Breast epithelium (tissue), 4 donors: ENCODE results near the gene LSM10. TPM values are rescaled to one million over a fixed set of nuclear protein-coding genes. Genes with fewer than 3 reads are reported as not detected.

Experiments
- DNase-seq, 2 donors: peaks; one replicate each; pipeline ENCODE4 v3.0.0-alpha.2; 2019; ENCODE audit warnings: low spot score in 2 of 2
- H3K27ac ChIP-seq, 2 donors: fragments of 200-600 bp; sonication (generic) in 1 of 2; one replicate each; pipeline ENCODE4 v1.5.1; 2016 to 2019; ENCODE audit warnings: mild to moderate bottlenecking in 1 of 2
- H3K27me3 ChIP-seq, 2 donors: fragments of 200-600 bp; sonication (generic) in 1 of 2; one replicate each; pipeline versions ENCODE4 v1.5.1 to v1.6.0; 2017 to 2019; ENCODE audit warnings: control low read depth in 1 of 2, mild to moderate bottlenecking in 1 of 2
- H3K36me3 ChIP-seq: fragments of 200-600 bp; one replicate; pipeline ENCODE4 v1.5.1; 2019
- H3K4me1 ChIP-seq, 2 donors: fragments of 200-600 bp; sonication (generic); one replicate each; pipeline ENCODE4 v1.5.1; 2016 to 2019; ENCODE audit warnings: control low read depth in 1 of 2
- H3K4me3 ChIP-seq, 3 donors: fragments of 200-600 bp; sonication (generic); 1 replicate in 2 of 3; 2 replicates in 1 of 3; pipeline ENCODE4 v1.5.1; 2016 to 2019; ENCODE audit warnings: mild to moderate bottlenecking in 3 of 3, moderate library complexity in 2 of 3
- H3K9me3 ChIP-seq, 2 donors: fragments of 200-600 bp; sonication (generic) in 1 of 2; one replicate each; pipeline ENCODE4 v1.5.1; 2016 to 2019; ENCODE audit warnings: control low read depth in 1 of 2
- POLR2A ChIP-seq: fragments of 450-650 bp; IDR thresholded peaks from one replicate; pipeline ENCODE4 v1.6.1; 2016; ENCODE audit warnings: antibody characterized with exemption, mild to moderate bottlenecking, moderate library complexity
- POLR2AphosphoS5 ChIP-seq, 3 donors: sonication (generic); formaldehyde crosslinking; IDR thresholded peaks; one replicate each; pipeline ENCODE4 v1.6.1; 2017; ENCODE audit warnings: antibody characterized with exemption in 3 of 3
- intact Hi-C: fragments of 100-400 bp; cut with DNase I; formaldehyde crosslinking; loops from one replicate; pipeline ENCODE4 v1.15.1; 2023; ENCODE audit warnings: low total_unique reads
- total RNA-seq, 3 donors: library from RNA; depleted of rRNA; stranded (reverse); fragments of >200 nt; gene quantifications; one replicate each; pipeline ENCODE4 v1.1.0, GENCODE V29; 2016
- TF ChIP-seq, protein P1 (sequence below), 3 donors: fragments of 450-650 bp; IDR thresholded peaks; one replicate each; pipeline ENCODE4 v1.5.1; 2016 to 2017; ENCODE audit warnings: antibody characterized with exemption in 3 of 3, mild to moderate bottlenecking in 3 of 3, moderate library complexity in 3 of 3

The LSM10 gene
- total RNA-seq, 3 donors from 2014 or later: 31.8 to 49.5 (median 39.7) TPM

DNA sequence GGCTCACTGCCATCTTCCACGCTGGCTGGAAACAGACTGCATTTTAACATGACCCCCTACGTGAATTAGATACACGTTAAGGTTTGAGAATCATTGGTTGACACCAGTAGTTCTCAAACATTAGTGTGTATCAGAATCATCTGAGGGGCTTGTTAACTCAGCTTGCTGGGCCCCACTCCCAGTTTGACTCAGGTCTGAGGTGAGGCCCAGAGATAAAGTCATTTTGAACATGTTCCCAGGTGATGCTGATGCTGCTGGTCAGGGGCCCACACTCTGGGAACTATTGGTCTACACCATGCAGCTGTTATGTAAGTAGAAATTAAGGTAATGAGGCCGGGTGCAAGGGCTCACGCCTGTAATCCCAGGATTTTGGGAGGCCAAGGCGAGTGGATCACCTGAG, 1.3 kb downstream of the LSM10 start:
- no peaks in the 10 kb centered on the region for H3K9me3 ChIP-seq
- no peaks in the 10 kb centered on the region for H3K27me3 ChIP-seq
- no peaks in the 10 kb centered on the region for H3K36me3 ChIP-seq
- intact Hi-C loops: loop anchor here (1.0 kb wide), 1 partner anchor 19 kb away; no protein-coding TSS in a partner anchor
- TF ChIP-seq, protein P1, sequence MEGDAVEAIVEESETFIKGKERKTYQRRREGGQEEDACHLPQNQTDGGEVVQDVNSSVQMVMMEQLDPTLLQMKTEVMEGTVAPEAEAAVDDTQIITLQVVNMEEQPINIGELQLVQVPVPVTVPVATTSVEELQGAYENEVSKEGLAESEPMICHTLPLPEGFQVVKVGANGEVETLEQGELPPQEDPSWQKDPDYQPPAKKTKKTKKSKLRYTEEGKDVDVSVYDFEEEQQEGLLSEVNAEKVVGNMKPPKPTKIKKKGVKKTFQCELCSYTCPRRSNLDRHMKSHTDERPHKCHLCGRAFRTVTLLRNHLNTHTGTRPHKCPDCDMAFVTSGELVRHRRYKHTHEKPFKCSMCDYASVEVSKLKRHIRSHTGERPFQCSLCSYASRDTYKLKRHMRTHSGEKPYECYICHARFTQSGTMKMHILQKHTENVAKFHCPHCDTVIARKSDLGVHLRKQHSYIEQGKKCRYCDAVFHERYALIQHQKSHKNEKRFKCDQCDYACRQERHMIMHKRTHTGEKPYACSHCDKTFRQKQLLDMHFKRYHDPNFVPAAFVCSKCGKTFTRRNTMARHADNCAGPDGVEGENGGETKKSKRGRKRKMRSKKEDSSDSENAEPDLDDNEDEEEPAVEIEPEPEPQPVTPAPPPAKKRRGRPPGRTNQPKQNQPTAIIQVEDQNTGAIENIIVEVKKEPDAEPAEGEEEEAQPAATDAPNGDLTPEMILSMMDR (IDR thresholded peaks at IDR 0.05): no peak
- no peaks in the 10 kb centered on the region for H3K4me1 ChIP-seq
- H3K4me3 ChIP-seq: no peak overlapping the region
- no peak for DNase-seq
- H3K27ac ChIP-seq: no peak overlapping the region

DNA sequence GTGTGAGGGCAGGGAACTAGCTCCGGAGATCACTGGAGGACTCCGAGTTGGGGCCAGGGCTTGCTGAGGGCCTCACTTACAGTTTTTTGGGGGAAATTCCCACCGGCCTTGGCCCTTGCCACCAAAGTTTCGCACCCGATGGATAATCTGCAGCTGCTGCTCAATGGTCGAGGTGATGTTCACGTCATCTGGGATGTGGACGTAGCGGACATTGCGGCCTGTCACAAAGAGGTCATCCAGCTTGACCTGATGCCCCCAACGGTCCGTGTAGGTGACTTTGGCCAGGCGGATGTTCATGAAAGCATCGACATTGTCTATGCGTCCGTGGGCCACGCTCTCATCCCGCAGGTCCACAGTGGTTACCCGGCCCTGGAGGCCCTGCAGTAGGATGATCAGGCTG, 4.0 kb downstream of the LSM10 start:
- no peak for DNase-seq
- Histone ChIP-seq H3K27me3 (no peaks in the 10 kb centered on the region), H3K9me3 (no peaks in the 10 kb centered on the region), H3K4me3 (no peak overlapping the region), H3K36me3 (no peaks in the 10 kb centered on the region), H3K4me1 (no peaks in the 10 kb centered on the region), H3K27ac (no peak overlapping the region)
- TF ChIP-seq POLR2A (no peak), POLR2AphosphoS5 (IDR thresholded peaks at IDR 0.05) (no peak)
- TF ChIP-seq, protein P1 (IDR thresholded peaks at IDR 0.05): no peak
- intact Hi-C loops: no loop called here

DNA sequence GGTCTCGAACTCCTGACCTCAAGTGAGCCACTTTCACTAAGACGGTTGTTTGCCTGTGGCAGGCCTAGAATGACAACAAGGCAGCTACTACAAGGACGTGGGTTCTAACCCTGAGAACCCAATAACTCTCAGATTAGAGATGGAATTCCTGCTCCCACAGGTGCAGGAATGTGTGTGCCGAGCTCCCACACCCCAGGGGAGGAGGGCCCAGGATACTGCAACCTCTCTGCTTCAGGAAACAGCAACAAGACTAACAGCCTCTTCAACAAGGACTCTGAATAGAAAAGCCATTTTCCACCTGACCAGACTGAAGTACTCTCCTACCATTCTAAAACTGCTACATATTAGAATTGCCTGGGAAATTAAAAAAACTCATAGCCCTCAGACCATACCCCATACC, 4.9 kb downstream of the LSM10 start:
- intact Hi-C loops: no loop called here
- TF ChIP-seq, protein P1 (IDR thresholded peaks at IDR 0.05): no peak
- TF ChIP-seq POLR2A (no peak), POLR2AphosphoS5 (IDR thresholded peaks at IDR 0.05) (no peak)
- H3K27me3 ChIP-seq: no peaks in the 10 kb centered on the region
- H3K36me3 ChIP-seq: no peaks in the 10 kb centered on the region
- no peak for DNase-seq
- H3K9me3 ChIP-seq: no peaks in the 10 kb centered on the region
- peaks cover 0 to 3% of the 10 kb centered on the region in 2 donors for H3K4me1 ChIP-seq
- no peak overlapping the region for H3K4me3 ChIP-seq
- no peak overlapping the region for H3K27ac ChIP-seq

DNA sequence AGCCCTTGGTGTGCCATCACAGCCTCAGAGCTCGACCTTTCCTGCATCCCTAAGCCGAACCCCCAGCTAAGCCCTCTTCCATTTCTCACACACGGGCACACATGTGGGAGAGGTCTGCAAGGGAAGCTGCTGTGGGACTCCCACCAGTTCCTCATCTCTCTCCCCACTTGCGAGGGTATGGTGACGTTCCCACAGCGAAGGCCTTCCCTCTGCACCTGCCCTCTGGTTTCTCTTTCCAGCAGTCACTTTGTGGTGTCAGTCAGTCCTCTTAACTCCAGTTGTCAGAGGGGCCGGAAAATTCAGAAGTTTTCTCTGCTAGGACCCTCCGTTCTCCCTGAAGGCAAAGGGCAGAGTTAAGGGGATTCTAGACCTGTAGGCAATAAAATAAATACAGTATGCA, 6.4 kb downstream of the LSM10 start:
- no peak for DNase-seq
- H3K36me3 ChIP-seq: no peaks in the 10 kb centered on the region
- no peak overlapping the region for H3K4me3 ChIP-seq
- no peak overlapping the region for H3K27ac ChIP-seq
- H3K9me3 ChIP-seq: no peaks in the 10 kb centered on the region
- intact Hi-C loops: no loop called here
- TF ChIP-seq, protein P1 (IDR thresholded peaks at IDR 0.05): no peak
- H3K4me1 ChIP-seq: peaks cover 0 to 18% of the 10 kb centered on the region in 2 donors
- H3K27me3 ChIP-seq: no peaks in the 10 kb centered on the region

DNA sequence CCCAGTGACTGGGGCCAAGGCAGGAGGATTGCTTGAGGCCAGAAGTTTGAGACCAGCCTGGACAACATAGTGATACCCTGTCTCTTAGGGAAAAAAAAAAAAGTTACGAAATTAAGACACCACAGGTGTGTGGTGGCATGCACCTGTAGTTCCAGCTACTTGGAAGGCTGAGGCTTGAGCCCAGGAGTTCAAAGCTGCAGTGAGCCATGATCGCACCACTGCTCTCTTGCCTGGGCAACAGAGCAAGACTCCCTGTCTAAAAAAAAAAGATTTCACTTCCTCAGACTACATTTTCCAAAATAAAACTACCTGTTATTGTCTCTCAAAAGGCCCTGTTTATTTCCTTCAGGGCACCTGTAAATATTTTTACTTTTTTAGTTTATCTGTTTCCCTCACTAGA, 7.3 kb downstream of the LSM10 start:
- Histone ChIP-seq H3K4me1 (peaks cover 0 to 18% of the 10 kb centered on the region in 2 donors), H3K36me3 (no peaks in the 10 kb centered on the region), H3K27me3 (no peaks in the 10 kb centered on the region), H3K9me3 (no peaks in the 10 kb centered on the region), H3K4me3 (no peak overlapping the region), H3K27ac (no peak overlapping the region)
- TF ChIP-seq, protein P1 (IDR thresholded peaks at IDR 0.05): no peak
- no peak for TF ChIP-seq POLR2A
- intact Hi-C loops: no loop called here
- no peak for DNase-seq
